Muscle of back (tissue), 11 donors: ENCODE results near the gene AXIN2. TPM values are rescaled to one million over a fixed set of nuclear protein-coding genes. Genes with fewer than 3 reads are reported as not detected.
A peak's percentile ranks its signal among the peaks of the same experiment; 100 is the strongest.

Source experiments
- DNase-seq, 3 donors: peaks; one replicate each; pipeline versions ENCODE4 v3.0.0 to v3.0.0-alpha.2; 2013
- polyA plus RNA-seq, 10 donors: library from polyadenylated mRNA; unstranded; fragments of 120-200 nt; gene quantifications; one replicate each; pipeline ENCODE4 v1.2.1, GENCODE V29; 2013; ENCODE audit not compliant: insufficient read length in 10 of 10

Gene AXIN2
- polyA plus RNA-seq, 10 donors, result 12.1 to 27.8 (median 15.2) TPM

DNA sequence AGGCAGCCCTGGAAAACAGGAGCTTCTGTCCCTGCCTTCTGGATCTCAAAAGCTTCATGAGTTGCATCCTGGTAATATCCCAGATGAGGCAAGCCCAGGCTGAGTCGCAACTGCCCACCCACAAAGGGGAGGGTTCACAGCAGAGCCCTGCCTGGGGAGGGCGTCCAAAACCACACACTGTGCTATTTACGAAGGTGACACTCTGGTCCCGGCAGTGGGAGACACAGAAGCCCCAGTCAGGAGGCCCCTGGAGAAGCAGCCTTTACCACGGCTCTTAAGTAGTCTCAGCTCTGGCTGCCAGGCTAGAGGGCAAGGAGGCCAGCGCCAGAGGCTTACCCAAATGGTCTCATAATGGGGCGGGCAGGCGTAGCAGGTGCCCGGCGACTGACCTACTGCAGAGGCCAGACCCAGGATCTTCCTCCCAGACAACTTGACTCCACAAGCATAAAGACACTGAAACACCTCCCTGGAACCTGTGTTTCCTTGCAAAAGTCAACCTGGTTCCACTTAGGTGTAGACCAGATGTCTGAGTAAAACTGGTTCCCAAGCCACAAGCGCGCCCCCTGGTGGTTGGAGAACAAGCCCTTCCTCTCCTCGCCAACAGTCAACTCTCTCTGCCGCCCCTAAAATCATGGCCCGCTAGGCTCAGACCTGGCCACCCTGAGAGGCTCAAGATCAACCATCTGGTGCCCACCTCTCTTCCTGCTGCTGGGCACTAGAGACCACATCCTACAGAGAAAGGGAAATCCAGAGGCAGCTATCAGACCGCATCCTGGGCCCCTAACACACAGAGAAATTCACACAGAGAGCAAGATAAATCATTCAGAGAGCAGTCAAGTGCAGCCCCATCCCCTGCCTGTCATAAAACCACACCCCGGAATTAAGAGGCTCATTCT is 5.2 kb downstream of the AXIN2 start:
- peak in 2 of 3 donors; percentile 57 to 76 for DNase-seq

DNA sequence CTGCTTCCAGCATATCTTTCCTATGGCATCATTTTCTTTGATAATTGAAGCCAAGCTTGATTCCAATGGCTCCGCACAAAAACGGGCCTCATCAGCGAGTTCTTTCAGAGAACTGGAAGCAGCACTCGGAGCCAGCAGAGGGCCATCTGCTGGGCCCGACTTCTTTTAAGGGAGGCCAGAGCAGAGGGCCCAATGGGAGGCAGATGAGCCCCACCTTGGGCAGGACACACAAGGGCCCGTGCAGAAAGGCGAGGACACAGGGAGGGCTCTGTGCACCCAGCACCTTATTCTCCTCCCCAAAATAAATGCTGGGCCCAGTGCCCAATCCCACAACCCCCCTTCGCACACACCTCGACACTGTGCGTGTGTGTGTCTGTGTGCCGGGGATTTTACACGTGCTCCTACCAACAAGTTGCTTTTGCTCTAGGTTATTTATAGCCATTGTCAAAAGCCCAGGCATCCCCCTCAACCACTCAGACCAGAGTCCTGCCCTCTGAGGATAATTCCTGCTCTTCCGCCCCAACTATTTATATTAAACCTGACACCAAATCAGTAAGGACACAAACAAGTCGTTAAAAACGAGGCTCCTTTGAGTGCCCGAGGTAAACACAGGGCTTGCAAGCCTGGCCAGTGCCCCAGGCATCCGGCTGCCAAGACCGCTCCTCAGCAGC is 6.8 kb downstream of the AXIN2 start:
- peak in 1 of 3 donors; percentile 58 for DNase-seq

DNA sequence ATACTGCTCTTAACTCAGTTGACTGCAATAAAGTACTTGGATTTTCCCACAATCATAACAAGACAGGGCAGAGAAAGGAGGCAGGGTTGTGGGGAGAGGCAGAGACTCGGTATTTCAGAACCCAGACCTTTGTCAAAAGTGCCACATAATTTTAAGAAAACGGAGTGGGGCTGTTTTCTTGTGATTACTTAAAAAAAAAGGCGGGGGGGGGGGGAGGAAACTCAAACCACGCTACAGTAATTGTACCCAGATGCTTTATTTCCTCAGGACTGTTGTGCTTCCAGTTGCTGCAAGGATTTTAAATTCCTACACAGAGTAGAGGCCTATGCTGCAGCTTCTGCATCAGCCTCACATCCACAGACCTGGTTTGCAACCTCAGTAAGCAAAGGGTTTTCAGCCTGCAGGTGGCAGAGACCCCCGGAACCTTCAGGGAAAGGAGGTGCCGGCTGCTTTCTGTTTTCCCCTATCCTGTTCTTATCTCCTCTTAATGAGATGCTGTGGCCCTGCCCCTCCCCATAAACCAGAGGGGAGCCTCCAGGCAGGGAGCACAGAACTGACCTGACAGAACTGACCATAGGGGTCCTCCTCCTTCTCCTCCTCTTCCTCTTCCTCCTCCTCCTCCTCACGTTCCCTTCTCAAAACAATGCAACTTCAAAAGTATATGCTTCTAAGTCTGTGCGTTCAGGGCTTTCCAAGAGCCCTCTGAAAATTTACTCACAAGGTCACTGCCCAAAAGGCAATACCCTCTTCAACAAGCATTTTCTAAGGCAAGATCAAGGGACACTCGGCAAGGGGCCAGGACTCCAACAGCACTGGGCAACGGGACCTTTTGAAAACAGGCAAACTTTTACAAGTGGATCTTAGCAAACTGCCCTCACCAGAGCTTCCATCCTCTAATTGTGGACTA is 7.5 kb downstream of the AXIN2 start:
- DNase-seq, result peak in 1 of 3 donors; percentile 49

DNA sequence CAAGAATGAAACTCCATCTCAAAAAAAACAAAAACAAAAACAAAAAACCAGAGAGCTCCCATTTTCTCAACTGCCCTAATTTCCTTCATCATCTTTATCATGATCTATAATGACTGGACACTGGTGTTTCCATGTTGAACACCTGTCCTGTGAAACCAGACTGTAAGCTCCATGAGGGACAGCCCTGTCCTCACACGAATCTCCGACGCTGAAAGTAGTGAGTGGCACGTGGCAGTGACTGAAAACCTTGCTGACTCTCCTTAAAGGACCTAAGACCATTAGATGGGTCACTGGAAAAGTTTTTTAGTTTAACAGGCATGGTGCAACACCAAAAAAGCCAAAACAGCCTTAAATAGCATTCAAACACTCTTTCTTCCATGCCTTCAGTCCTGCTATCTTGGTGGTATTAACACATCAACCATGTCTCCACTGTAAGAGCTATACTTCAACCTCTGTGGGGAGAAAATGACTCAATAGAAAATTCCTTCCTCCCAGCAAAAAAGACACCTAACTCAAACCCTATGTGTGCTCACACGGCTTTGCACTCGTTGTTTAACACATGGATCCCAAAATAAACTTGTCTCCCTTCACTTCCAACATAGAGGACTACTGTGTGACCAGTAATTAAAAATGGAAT is 8.3 kb downstream of the AXIN2 start:
- DNase-seq, result peak in 1 of 3 donors; percentile 84

DNA sequence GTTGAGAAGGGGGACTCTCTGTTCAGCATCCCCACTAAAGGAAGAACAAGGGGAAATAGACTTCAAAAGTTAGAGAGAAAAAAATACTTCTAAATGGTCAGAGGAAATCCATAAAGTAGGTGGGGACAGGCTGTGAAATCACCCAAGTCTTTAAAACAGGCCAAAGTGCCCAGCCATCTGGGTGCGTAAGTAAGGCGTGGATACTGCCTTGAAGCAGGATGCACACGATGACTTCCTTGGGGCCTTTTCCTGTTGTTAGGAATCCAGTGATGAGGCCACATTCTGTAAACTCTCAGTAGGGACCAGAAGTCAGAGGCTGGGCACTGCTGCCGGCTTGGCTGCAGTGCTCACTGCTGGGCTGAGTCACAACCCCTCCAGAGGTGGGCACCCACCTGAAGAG is 9.2 kb downstream of the AXIN2 start:
- no peak for DNase-seq

DNA sequence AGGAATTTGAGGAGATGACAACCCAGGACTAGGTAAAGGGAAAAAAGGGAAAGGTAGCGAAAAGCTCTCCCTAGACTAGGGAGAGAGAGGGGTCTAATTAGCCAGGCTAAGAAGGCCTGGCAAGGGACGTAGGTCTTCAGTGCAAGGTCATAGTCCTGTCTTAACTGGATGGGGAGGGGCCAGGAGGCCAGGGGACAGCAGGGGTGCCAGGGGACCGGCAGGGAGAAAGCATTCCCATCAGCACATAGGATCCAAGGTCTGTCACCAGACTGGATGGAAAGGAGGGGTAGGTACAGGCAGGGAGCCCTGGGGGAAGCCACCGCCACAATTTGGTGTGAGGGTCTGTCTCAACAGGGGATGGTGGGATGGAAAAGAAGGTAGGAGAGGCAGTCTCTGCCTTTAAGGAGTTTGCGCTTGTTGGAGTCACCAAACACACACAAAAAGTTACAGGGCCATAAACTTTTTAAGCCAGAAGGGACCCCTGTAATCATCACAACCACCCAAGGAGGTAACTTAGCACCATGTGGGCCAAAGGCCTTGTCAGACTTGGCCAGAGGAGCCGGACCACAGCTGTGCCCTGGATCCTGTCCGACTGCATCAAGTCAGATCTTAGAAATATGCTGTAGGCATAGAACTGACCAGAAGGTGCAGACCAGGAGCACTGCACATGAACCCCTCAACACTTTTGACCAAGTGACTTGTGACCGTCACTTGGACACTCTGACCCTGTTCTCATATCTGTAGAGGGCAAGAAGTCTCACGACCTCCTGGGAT is 10.0 kb downstream of the AXIN2 start:
- no peak for DNase-seq

DNA sequence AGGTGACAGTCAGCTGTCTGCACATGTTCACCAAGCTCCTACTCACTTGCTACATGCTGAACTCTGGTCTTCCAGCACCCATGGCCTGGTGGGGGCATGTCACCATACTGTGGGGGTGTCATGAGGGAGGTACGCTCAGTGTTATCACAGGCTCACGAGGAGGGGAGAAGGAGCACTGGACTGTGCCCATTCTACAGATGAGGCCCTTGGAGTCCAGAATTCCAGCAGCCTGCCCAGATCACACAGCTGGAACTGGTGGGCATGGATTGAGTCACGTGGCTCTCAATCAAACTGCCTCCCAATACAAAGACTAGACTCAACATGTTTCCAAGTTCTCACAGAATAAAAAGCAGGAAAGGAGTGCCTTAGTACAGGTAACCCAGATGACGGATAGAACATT is 10.7 kb downstream of the AXIN2 start:
- DNase-seq, result no peak

DNA sequence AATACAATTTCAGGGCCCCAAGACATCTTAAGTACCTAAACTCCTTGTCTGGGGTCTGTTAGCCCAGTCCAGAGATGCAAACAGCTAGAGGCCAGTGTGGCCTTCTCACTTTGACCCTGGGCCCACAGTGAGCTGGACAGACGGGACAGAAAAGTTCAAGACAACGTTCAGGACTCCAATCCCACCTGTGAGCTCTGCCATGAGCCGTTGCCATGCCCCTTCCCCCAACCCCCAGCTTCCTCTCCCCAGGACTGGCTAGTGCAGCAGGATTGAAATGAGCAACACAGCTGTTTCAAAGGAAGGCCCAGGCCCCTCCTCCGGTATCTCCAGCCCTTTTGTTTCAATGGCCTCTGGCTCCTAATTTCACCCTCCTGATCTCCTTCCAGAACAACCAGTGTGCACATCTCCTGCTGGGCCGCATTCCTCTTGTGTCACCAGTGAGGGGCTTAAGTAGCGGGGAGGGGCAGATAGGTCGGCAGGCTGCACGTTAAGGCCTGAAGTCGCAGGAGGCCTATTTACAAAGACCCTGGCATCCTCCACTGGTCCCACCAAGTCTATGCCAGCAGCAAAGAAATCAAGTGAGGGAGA is 11.3 kb downstream of the AXIN2 start:
- DNase-seq, result no peak

DNA sequence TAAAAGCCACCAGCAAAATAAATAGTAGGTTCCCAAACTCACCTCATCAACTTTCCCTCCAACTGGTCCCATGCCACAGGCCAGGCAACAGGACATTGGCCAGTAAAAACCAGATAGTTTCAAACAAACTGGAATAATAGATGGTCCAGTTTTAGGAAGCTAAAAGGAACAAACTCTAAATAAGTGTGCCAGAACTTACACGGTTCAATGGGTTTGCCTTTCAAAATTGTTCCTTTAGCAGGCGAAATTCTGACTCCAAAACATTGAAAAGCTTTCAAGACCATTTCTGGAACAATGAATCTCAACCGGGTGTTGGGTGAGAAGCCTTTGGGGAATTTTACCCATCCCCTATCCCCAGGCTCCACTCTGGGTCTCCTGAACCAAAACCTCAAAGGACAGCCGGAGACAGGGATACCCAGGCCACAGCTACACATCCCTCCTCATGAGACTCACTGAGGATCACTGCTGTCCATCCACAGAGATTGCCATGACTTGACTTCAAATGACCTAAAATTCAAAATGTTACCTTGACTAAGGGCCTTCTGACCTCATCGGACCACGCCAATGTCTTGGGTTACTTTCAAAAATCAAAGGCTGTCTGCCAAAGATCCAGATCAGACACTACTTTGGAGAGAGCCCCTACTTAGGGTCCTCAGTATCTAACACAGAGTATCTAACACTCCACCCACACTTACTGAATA is 13.0 kb downstream of the AXIN2 start:
- DNase-seq, result no peak

DNA sequence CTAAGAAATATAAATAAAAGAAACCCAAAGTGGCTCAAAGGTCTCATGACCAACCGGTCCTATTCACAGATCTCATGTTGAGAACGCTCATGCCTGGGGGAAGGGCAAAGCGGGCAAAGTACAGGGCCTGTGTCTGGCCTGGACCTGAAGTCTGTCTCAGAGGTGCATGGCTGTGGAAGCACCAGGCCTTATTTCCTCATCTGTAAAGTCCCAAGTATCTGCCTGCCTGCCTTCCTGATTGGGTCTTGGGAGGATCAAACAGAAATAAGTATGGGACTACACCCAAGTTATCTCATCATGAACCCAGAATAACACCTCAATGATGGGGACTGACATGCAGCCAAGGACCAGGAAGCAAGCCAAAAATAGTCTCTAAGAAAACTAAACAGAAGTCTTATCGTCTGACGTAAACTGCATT is 14.2 kb downstream of the AXIN2 start:
- DNase-seq, result peak in 2 of 3 donors; percentile 66 to 71

DNA sequence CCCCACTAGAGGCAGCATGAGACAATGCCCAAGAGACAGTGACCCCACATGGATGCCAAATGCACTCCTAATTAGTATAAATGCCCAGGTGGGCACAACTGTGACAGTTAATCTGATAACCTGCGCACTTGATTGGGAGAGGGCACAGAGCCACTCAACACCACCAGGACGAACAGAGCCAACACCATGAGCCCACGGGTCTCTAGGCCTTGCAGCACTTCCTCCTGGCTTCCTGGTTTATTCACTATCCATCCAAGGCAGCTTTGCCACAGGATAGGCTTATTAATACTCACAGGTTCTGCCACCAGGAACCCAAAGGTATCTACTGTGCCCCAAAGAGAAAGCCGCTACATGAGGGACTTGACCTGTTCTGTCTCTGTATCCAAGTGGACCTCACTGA is 14.9 kb downstream of the AXIN2 start:
- no peak for DNase-seq

DNA sequence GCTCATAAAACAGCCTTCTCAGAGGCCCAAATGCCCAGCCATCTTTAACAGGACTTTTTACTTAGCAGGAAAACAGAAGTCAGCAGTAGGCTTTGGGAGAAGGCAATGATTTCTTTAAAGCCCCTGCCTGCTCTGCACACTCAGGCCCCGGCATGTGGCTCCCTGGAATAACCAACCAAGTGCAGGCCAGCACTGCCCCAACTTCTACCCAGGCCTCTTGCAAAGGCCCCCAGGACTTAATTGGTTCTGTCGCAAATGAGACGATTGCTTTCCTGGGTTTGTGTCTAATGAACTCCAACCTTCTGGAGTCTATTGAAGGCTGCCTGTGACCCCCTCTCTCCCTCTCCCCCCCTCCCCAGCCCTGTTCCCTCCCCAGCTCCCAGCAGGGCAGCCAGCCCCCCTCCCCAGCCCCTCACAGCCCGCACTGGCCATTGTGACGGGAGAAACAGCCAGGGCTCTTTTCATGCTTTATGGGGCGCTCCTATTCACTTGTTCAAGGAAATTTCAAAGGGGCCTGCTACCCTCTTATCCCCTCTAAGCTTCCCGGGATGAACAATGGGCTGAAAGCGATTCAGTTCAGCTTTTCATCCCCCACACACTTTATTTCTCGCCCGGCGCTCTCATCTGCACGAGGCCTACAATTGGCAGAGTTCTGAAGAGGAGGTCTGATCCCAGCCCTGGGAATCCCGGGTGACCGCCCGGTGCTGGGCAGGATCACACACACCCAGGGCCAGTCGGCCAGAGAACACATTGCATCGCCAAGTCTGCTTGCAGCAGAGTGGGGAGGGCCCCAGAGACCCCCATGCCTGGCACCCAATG is 15.5 kb downstream of the AXIN2 start:
- no peak for DNase-seq

DNA sequence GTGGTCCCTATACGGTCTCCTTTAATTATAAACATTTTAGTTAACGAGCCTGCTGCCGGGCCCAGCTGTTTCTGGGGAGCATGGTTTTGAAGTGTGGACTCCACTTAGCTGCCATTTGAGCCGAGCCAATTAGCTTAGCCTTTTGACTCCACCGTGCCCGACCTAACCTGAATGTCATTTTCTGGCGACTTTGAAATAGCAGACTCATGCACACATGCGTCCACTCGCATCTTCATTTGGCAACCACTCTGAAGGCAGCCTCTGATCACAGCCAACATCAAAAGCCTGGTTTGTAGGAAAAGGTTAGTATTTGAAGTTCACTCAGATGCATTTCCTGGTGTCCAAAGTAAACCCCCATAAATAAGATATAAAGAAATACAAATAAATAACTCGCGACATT is 16.8 kb downstream of the AXIN2 start:
- no peak for DNase-seq

DNA sequence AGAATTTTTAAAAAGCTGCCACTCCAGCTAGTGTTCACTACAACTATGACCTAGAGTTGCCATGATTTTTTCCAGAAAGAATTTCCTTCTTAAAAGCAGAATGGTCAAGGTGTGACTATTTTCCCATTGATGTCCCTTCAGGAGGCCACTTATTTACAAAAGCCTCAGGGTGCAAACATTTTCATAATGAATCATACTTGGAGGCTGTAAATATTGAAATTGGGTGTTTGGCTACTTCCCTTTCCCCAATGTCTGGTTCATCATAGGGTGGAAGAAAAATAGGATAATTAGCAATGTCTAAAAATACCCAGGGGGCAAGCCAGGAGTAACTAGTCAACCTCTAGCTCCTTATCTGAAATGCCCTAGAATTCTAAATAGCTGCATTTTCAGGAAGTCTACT is 18.8 kb downstream of the AXIN2 start:
- no peak for DNase-seq

DNA sequence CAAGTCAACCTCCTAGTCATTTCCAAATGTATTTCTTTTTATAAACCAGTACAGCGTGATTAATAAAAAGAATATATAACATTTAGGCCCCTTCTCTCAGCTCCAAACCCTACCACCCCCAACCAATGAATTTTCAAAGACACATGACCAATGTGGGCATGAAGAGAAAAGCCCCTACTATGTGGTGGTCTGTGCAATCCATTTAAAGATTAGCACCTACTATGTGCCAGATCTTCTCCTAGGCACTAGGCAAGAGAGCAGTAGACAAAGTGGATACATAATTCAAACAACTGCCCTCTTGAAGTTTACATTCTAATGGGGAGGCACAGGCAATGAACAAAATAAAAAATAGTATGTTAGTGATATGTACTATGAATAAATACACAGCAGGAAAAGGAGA is 19.4 kb downstream of the AXIN2 start:
- no peak for DNase-seq

DNA sequence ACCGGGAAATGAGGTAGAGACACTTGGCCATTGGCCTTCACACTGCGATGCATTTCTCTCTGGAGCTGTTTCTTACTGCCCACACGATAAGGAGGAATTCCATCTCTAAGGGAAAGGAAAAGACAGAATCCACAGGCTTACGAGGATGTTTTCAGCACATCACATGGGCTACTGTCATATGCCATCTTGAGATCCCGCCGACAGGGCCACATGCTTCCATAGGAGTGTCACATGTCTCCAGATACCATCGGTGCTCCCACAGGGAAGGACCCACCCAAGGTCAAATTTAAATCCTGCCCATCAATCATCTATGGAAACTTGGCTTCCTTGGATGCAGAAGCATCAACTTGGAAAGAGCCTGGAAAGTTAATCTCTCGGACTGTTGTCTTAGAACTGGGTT is 20.0 kb downstream of the AXIN2 start:
- no peak for DNase-seq

DNA sequence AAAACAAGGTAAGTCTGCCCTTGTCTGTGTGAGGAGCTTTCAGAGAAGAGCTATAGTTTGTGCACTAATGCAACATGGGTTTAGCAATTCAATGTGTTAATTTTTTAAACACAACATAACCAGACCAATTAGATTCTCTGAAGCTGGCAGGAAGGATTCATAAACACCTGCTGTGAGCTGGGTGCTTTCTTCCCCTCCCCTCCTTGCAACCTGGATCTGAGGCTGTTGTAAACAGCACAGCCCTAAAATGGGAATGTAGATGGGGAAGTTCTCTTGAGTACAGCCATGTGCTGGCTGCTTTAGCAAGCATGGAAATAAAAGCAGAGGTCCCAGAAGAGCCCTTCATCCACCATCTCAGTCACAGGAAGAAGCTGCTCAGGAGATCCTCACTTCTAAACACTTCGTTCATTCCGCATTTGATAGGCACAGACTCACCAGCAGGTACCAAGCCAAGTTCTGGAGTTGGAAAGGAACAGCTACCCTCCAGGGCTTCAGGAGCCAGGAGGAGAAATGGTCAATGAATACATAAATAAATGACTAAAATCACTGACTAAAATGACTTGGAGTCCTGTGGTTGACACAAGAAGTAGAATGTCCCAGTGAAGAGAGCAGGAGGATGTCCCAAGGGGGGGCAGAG is 21.7 kb downstream of the AXIN2 start:
- no peak for DNase-seq
